H1 (cell line): Measurements from ENCODE around the gene SLC39A2. TPM values are rescaled to one million over a fixed set of nuclear protein-coding genes. Genes with fewer than 3 reads are reported as not detected.

Experiments
- BACH1 ChIP-seq: IDR thresholded peaks from 2 replicates; pipeline ENCODE4 v1.6.1; 2012; ENCODE audit warnings: low read length, improper control_type of control experiment
- EP300 ChIP-seq, 2 experiments: IDR thresholded peaks; 1 replicate in 1 of 2; 2 replicates in 1 of 2; pipeline ENCODE4 v1.6.1; 2011 to 2012; ENCODE audit warnings: low read depth in 2 of 2, low read length in 2 of 2, mild to moderate bottlenecking in 2 of 2, borderline replicate concordance in 1 of 2, inconsistent platforms in 1 of 2, moderate library complexity in 1 of 2
- GABPA ChIP-seq: IDR thresholded peaks from 2 replicates; pipeline ENCODE4 v1.6.1; 2011; ENCODE audit warnings: mild to moderate bottlenecking, low read length, moderate library complexity, borderline replicate concordance; ENCODE audit not compliant: insufficient read depth
- KDM4A ChIP-seq: IDR thresholded peaks from one replicate; pipeline ENCODE4 v1.7.1; 2012; ENCODE audit warnings: low read depth, mild to moderate bottlenecking, moderate library complexity, low read length, inconsistent platforms; ENCODE audit not compliant: severe bottlenecking
- MAFK ChIP-seq: IDR thresholded peaks from 2 replicates; pipeline ENCODE4 v1.6.1; 2012; ENCODE audit warnings: low read depth, mild to moderate bottlenecking, improper control_type of control experiment, low read length
- SP4 ChIP-seq: IDR thresholded peaks from 2 replicates; pipeline ENCODE4 v1.6.1; 2012; ENCODE audit warnings: low read length, inconsistent platforms
- YY1 ChIP-seq: IDR thresholded peaks from 2 replicates; pipeline ENCODE4 v1.6.1; 2011; ENCODE audit warnings: low read depth, mild to moderate bottlenecking, low read length
- polyA plus RNA-seq, 7 experiments: library from polyadenylated mRNA; depleted of rRNA in 3 of 7; stranded (reverse) in 5 of 7; unstranded in 2 of 7; fragments of >200 nt in 5 of 7; fragments of 200-250 nt in 2 of 7; gene quantifications; 1 replicate in 5 of 7; 2 replicates in 1 of 7; 4 replicates in 1 of 7; pipeline versions ENCODE4 v1.2.1 to v1.2.3, GENCODE V29; 2011 to 2013; ENCODE audit warnings: missing spikeins in 2 of 7, mixed read lengths in 2 of 7
- total RNA-seq: library from RNA; stranded (reverse); fragmentation: NEBNext Ultra II Directional; extraction: Animal tissue kit (Norgen Biotek cat#: 25700); gene quantifications from 2 replicates; pipeline ENCODE4 v1.2.1, GENCODE V29; 2021

SLC39A2 gene
- total and polyA plus RNA-seq, 2 of the 8 experiments (the other 6 are each of a cell fraction or from before 2014, with no cell fraction given): 0.14 to 0.22 TPM

DNA sequence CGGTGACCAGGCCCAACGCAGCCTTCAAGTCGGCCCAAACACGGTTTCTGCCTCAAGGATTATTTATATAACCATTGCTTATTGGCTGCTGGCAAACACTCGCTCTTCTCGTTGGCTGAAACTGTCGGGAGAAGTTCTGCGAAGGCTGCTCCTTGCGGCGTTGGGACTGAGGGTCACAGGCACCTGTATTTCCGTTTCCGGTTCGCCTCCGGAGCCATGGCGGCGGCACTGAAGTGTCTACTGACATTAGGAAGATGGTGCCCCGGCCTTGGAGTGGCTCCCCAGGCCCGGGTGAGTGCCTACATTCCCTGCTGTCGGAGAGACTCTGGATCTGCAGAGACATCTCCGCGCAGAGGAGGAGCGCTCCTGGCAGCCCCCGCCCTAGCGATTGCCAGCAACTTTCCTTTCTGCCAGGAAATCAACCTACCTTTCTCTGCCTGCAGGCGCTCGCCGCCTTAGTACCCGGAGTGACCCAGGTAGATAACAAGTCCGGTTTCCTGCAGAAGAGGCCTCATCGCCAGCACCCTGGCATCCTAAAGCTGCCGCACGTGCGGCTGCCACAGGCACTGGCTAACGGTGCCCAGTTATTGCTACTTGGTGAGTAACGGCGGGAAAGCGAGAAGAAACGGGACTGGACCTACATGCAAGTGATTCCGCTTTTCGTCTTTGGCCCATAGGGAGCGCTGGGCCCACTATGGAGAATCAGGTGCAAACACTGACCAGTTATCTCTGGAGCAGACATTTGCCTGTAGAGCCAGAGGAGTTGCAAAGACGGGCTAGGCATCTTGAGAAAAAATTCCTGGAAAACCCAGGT is 9.1 kb upstream of the SLC39A2 start, which contains the start of gene METTL17 (continued):
- TF ChIP-seq GABPA: peak; percentile 95
- no peak for TF ChIP-seq MAFK
- no peak for TF ChIP-seq SP4
- no peak for TF ChIP-seq EP300 (IDR thresholded peaks at IDR 0.05; ENCODE audit: borderline replicate concordance in 1 of 2, low read depth in 2 of 2, low read length in 2 of 2)
- TF ChIP-seq KDM4A: peak; percentile 82
- peak; percentile 92 for TF ChIP-seq YY1
- no peak for TF ChIP-seq BACH1
